Subcutaneous abdominal adipose tissue (tissue), 5 donors: ENCODE measurements around the gene LPIN2.
"Not testable (repeated sequence)": the region's sequence is repeated elsewhere in the genome, so short reads cannot be mapped to it uniquely, and the experiment has no call there.

Experiments
- H3K27ac ChIP-seq: one replicate; pipeline ENCODE4 v1.7.0; 2013; ENCODE audit warnings: low read depth, mild to moderate bottlenecking, inconsistent platforms, low read length, moderate library complexity
- H3K27me3 ChIP-seq, 5 donors: one replicate each; pipeline ENCODE4 v1.7.0; 2013; ENCODE audit warnings: low read length in 5 of 5, inconsistent platforms in 1 of 5; ENCODE audit not compliant: control insufficient read depth in 5 of 5, insufficient read depth in 4 of 5
- H3K36me3 ChIP-seq, 5 donors: one replicate each; pipeline ENCODE4 v1.7.0; 2013; ENCODE audit warnings: low read length in 5 of 5; ENCODE audit not compliant: control insufficient read depth in 5 of 5, insufficient read depth in 5 of 5
- H3K4me1 ChIP-seq, 5 donors: one replicate each; pipeline ENCODE4 v1.7.0; 2013; ENCODE audit warnings: low read length in 5 of 5, mild to moderate bottlenecking in 3 of 5, moderate library complexity in 1 of 5; ENCODE audit not compliant: control insufficient read depth in 5 of 5, insufficient read depth in 5 of 5
- H3K4me3 ChIP-seq, 5 donors: one replicate each; pipeline ENCODE4 v1.7.0; 2013; ENCODE audit warnings: low read length in 5 of 5, low read depth in 1 of 5
- H3K9ac ChIP-seq, 5 donors: one replicate each; pipeline ENCODE4 v1.7.0; 2013; ENCODE audit warnings: low read length in 5 of 5, mild to moderate bottlenecking in 4 of 5, moderate library complexity in 3 of 5
- H3K9me3 ChIP-seq, 5 donors: one replicate each; pipeline ENCODE4 v1.7.0; 2013; ENCODE audit warnings: low read length in 5 of 5; ENCODE audit not compliant: control insufficient read depth in 5 of 5
- donor health status: healthy.
- donor health status: healthy.
- donor health status: healthy.
- donor health status: healthy.
- donor health status: healthy.

Gene LPIN2

GRCh38 chr18:3042379-3042778 is 29.4 kb upstream of the LPIN2 start:
- H3K9ac ChIP-seq: no peak overlapping the region

DNA sequence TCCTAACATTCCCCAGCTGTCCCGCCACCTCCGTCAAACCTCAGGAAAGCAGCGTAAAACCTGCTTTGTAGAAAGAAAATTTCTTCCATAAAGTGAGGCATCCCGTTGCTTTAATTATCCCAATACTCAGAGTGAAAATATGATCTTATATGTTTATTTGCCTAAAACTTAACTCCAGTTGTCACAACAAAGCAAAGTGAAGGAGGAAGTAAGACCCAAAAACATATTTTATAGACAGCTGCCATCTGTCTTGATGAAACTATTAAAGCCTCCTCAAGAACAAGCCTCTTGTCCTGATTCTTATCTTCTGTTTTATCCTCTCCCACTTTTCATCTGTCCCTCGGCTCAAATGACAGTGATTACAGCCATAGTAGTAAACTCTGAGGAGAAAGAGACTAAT is 28.9 kb upstream of the LPIN2 start:
- no peak overlapping the region for H3K27ac ChIP-seq
- peaks cover 1 to 16% (median 9%) of the 10 kb centered on the region in 5 donors for H3K4me1 ChIP-seq
- no peaks in the 10 kb centered on the region for H3K9me3 ChIP-seq
- no peak overlapping the region for H3K4me3 ChIP-seq
- no peak overlapping the region for H3K9ac ChIP-seq
- H3K36me3 ChIP-seq: no peaks in the 10 kb centered on the region
- H3K27me3 ChIP-seq: no peaks in the 10 kb centered on the region

More at GRCh38 chr18:3042379-3042778, 29.4 kb upstream of the LPIN2 start:
- H3K36me3 ChIP-seq: no peaks in the 10 kb centered on the region
- H3K27me3 ChIP-seq: no peaks in the 10 kb centered on the region
- peaks cover 1 to 15% (median 9%) of the 10 kb centered on the region in 5 donors for H3K4me1 ChIP-seq
- no peak overlapping the region for H3K4me3 ChIP-seq
- H3K27ac ChIP-seq: no peak overlapping the region
- H3K9me3 ChIP-seq: no peaks in the 10 kb centered on the region

- Histone ChIP-seq H3K36me3 (no peaks in the 10 kb centered on the region), H3K4me1 (peaks cover 1 to 16% (median 9%) of the 10 kb centered on the region in 5 donors), H3K4me3 (no peak overlapping the region), H3K27ac (no peak overlapping the region), H3K27me3 (no peaks in the 10 kb centered on the region), H3K9me3 (no peaks in the 10 kb centered on the region), H3K9ac (no peak overlapping the region)
Observed at GRCh38 chr18:3040881-3041280, 27.9 kb upstream of the LPIN2 start.

DNA sequence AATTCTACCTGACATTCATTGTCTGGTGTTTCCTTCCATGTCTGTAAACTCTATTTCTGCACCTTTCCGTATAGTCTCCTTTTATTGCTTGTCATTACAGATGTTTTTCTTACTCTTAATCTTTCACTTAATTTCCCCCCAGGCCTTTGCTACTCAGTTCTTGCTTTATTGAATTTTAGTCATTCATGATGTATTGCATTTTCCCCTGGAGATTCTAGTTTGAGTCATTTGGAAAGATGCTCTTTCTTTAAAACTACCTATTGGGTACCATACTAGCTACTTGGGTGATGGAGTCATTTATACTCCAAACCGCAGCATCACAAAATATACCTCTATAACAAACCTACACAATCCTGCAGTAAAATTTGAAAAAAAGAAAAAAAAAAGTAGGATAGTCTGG is 27.2 kb upstream of the LPIN2 start:
- Histone ChIP-seq H3K4me3 (no peak overlapping the region), H3K9ac (no peak overlapping the region), H3K27ac (no peak overlapping the region), H3K4me1 (peaks cover 1 to 10% (median 5%) of the 10 kb centered on the region in 5 donors), H3K36me3 (no peaks in the 10 kb centered on the region), H3K9me3 (no peaks in the 10 kb centered on the region), H3K27me3 (no peaks in the 10 kb centered on the region)

- H3K4me3 ChIP-seq: no peak overlapping the region
- no peaks in the 10 kb centered on the region for H3K9me3 ChIP-seq
- H3K9ac ChIP-seq: no peak overlapping the region
- H3K36me3 ChIP-seq: no peaks in the 10 kb centered on the region
- H3K4me1 ChIP-seq: peaks cover 0 to 4% (median 3%) of the 10 kb centered on the region in 5 donors
- no peaks in the 10 kb centered on the region for H3K27me3 ChIP-seq
- H3K27ac ChIP-seq: no peak overlapping the region
Observed at GRCh38 chr18:3037423-3037915, 24.5 kb upstream of the LPIN2 start.

GRCh38 chr18:3036108-3036507 is 23.2 kb upstream of the LPIN2 start:
- H3K9me3 ChIP-seq: no peaks in the 10 kb centered on the region
- no peak overlapping the region for H3K4me3 ChIP-seq
- no peaks in the 10 kb centered on the region for H3K36me3 ChIP-seq
- H3K27me3 ChIP-seq: no peaks in the 10 kb centered on the region
- H3K9ac ChIP-seq: no peak overlapping the region
- peaks cover 0 to 4% (median 0%) of the 10 kb centered on the region in 5 donors for H3K4me1 ChIP-seq
- H3K27ac ChIP-seq: no peak overlapping the region

GRCh38 chr18:3035635-3036034 is 22.7 kb upstream of the LPIN2 start:
- H3K4me3 ChIP-seq: no peak overlapping the region
- H3K9me3 ChIP-seq: no peaks in the 10 kb centered on the region
- H3K4me1 ChIP-seq: peaks cover 0 to 4% (median 0%) of the 10 kb centered on the region in 5 donors
- no peaks in the 10 kb centered on the region for H3K36me3 ChIP-seq
- no peaks in the 10 kb centered on the region for H3K27me3 ChIP-seq
- H3K9ac ChIP-seq: no peak overlapping the region
- no peak overlapping the region for H3K27ac ChIP-seq

GRCh38 chr18:3032721-3033120 is 19.8 kb upstream of the LPIN2 start:
- no peaks in the 10 kb centered on the region for H3K9me3 ChIP-seq
- no peaks in the 10 kb centered on the region for H3K27me3 ChIP-seq
- H3K27ac ChIP-seq: no peak overlapping the region
- no peaks in the 10 kb centered on the region for H3K36me3 ChIP-seq
- H3K4me1 ChIP-seq: peaks cover 0 to 10% (median 3%) of the 10 kb centered on the region in 5 donors
- H3K9ac ChIP-seq: no peak overlapping the region
- H3K4me3 ChIP-seq: no peak overlapping the region

- Histone ChIP-seq H3K4me1 (peaks cover 0 to 7% (median 0%) of the 10 kb centered on the region in 5 donors), H3K36me3 (no peaks in the 10 kb centered on the region), H3K27ac (no peak overlapping the region), H3K9ac (no peak overlapping the region), H3K27me3 (no peaks in the 10 kb centered on the region), H3K9me3 (no peaks in the 10 kb centered on the region), H3K4me3 (no peak overlapping the region)
Observed at GRCh38 chr18:3029215-3029952, 16.4 kb upstream of the LPIN2 start.

- H3K4me3 ChIP-seq, H3K9me3 ChIP-seq, H3K36me3 ChIP-seq, H3K27me3 ChIP-seq, H3K4me1 ChIP-seq, H3K9ac ChIP-seq, H3K27ac ChIP-seq: not testable (repeated sequence)
Observed at GRCh38 chr18:3028115-3028514, 15.2 kb upstream of the LPIN2 start.
